Measurements from ENCODE around the gene SYK. TPM values are rescaled to one million over a fixed set of nuclear protein-coding genes. Genes with fewer than 3 reads are reported as not detected.
"Not testable (repeated sequence)": the region's sequence is repeated elsewhere in the genome, so short reads cannot be mapped to it uniquely, and the experiment has no call there.

Gene SYK
- total RNA-seq, 1 donor from 2014 or later, result 25.6 TPM

DNA sequence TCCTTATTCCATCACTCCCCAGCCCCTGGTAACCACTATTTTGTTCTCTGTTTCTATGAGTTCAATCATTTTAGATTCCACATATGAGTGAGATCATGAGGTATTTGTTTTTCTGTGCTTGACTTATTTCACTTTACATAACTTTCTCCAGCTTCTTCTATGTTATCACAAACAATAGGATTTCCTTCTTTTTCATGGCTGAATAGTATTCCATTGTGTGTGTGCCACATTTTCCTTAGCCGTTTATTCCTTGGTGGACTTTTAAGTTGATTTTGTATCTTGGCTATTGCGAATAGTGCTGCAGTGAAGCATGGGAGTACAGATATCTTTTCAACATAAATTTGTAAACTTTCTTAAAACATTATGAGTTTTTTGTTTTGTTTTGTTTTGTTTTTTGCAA, 15.1 kb downstream of the SYK start:
- ATAC-seq, result no peak
- intact Hi-C loops (cut with DNase I), result no loop called here
- DNase-seq (ENCODE audit: low spot score), result no peak

DNA sequence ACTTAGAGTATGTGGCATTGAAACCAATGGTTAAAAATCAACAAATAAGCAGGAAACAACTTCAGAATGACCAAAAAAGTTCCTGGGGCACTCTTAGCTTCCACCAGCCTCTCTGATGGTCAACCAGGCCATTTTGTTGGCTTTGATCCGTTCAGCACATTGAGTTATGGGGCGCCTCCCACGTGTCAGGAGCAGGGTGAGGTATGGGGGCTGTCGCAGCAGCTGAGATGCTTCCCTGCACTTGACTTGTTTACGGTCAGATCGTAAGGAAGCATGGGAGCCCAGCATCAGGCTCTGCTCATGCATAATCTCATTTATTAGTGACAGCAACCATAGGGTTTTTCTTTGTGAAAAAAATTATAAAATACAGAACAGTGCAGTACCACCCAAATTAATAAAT, 16.7 kb downstream of the SYK start:
- no peak for DNase-seq (ENCODE audit: low spot score)

DNA sequence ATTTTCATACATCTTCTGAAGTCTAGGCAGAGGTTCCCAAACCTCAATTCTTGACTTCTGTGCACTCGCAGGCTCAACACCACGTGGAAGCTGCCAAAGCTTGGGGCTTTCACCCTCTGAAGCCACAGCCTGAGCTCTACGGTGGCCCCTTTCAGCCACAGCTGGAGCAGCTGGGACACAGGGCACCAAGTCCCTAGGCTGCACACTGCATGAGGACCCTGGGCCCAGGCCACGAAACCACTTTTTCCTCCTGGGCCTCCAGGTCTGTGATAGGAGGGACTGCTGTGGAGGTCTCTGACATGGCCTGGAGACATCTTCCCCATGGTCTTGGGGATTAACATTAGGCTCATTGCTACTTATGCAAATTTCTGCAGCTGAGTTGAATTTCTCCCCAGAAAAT, 18.8 kb downstream of the SYK start:
- DNase-seq (ENCODE audit: low spot score); intact Hi-C loops (cut with DNase I); ATAC-seq: not testable (repeated sequence)

More for the DNA sequence above, 16.7 kb downstream of the SYK start:
- intact Hi-C loops (cut with DNase I), result no loop called here
- no peak for ATAC-seq

DNA sequence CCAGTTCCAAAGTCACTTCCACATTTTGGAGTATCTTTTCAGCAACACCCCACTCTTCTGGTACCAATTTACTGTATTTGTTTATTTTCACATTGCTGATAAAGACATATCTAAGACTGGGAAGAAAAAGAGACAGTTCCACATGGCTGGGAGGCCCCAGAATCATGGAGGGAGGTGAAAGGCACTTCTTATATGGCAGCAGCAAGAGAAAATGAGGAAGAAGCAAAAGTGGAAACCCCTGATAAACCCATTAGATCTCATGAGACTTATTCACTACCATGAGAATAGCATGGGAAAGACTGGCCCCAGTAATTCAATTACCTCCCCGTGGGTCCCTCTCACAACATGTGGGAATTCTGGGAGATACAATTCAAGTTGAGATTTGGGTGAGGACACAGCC, 19.6 kb downstream of the SYK start:
- intact Hi-C loops (cut with DNase I); ATAC-seq; DNase-seq (ENCODE audit: low spot score): not testable (repeated sequence)

DNA sequence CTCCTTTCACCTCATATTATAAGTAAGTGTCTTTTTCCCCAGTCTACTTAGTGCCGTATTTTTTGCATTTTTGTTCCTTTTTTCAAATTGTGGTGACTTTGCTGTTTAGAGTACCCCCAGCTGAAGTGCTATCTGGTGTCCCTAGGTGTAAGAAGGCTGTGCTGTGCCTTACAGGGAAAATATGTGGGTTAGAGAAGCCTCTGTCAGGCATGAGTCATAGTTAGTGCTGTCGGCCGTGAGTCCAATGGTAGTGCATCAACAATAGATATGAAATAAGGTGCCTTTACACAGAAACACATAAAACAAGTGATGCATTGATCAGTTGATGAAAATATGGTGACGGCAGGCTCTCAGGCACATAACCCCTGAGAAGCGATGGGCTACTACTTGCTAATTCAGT, 20.1 kb downstream of the SYK start:
- DNase-seq (ENCODE audit: low spot score) (no peak), ATAC-seq (no peak)
- intact Hi-C loops (cut with DNase I), result no loop called here

- intact Hi-C loops (cut with DNase I), result no loop called here
- no peak for ATAC-seq
- DNase-seq (ENCODE audit: low spot score), result no peak
These were observed 21.2 kb downstream of the SYK start for GRCh38 chr9:90822866-90823265.

DNA sequence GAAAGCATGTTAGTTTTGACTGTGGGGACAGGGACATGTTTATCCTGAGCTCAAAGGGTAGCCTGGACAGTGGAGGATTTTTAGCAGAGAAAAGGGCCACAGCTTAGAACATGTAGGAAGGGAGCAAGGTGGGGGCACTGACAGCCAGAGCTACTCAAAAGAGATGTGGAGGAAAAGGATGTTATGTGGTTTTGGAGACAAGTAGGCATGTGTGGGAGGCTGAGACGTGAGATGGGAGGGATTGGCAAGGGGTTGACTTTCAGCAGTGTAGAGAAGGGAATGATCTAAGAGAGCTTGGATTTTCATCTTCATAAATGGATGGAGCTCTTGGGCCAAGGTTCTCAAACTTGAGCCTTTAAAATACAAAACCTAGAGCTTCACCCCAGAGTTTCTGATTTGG, 24.0 kb downstream of the SYK start:
- ATAC-seq (no peak), DNase-seq (ENCODE audit: low spot score) (no peak)
- intact Hi-C loops (cut with DNase I), result no loop called here

DNA sequence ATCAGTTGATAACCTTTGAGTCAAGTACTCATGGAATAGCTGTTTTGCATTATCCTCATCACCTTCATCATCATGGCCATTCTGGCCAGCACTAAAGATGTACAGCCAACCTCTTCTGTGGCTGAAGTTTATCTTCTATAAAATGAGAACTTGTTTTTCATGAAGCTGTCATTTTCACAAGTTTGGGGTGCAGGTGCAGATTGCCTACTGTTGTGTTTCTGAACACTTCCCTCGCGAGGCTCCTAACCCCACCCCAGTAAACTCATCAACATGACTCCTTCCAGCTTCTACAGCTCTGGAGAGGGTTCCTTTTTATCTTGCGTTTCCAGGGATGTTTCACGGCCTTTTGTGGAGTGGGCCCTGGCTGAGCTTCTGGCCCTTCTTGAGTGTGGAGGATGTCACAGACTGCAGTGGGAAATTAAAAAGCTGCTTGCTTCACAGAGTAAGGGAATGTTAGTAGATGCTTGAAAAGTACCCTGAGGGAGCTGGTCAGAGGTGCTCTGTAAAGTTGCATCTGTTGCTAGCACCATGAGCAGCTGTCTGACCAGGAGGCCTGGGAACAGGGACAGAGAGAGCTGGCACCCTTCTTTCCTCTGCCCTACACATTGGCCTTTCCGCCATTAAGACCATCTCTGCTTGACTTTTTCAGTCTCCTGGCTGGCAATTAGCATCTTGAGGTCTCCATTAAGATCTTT, 24.9 kb downstream of the SYK start:
- intact Hi-C loops (cut with DNase I), result no loop called here
- ATAC-seq, result no peak
- no peak for DNase-seq (ENCODE audit: low spot score)

- intact Hi-C loops (cut with DNase I), result no loop called here
- ATAC-seq, result peak; percentile 41
- DNase-seq (ENCODE audit: low spot score), result no peak
These were observed 25.7 kb downstream of the SYK start for GRCh38 chr9:90827181-90827871.

GRCh38 chr9:90830051-90830450, 28.4 kb downstream of the SYK start:
- ATAC-seq (no peak), DNase-seq (ENCODE audit: low spot score) (no peak)
- intact Hi-C loops (cut with DNase I), result no loop called here

GRCh38 chr9:90830977-90831376, 29.4 kb downstream of the SYK start:
- intact Hi-C loops (cut with DNase I), result no loop called here
- no peak for ATAC-seq

DNA sequence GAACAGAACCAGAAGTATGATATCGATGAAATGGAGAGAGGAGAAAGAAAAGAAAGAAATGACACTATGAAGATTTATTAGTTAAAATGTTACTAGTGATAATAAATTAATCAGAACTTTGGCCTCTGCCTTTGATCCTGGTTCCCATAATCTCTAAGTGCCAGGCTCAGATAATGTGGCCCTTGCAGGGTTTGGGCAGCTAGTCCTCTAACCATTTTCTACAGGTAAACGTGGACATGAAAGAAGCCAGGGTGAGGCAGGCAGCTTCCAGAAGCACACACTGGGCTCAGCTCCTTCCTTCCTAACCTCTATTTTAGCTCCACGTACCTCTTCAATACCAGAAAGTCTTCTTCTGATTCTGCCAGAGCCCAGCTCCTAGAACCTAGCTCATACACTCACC, 30.6 kb downstream of the SYK start:
- ATAC-seq (no peak), DNase-seq (ENCODE audit: low spot score) (no peak)
- intact Hi-C loops (cut with DNase I), result no loop called here

More at GRCh38 chr9:90830977-90831376, 29.4 kb downstream of the SYK start:
- no peak for DNase-seq (ENCODE audit: low spot score)

GRCh38 chr9:90834828-90835595, 33.4 kb downstream of the SYK start:
- no peak for DNase-seq (ENCODE audit: low spot score)
- ATAC-seq, result no peak
- intact Hi-C loops (cut with DNase I), result no loop called here

DNA sequence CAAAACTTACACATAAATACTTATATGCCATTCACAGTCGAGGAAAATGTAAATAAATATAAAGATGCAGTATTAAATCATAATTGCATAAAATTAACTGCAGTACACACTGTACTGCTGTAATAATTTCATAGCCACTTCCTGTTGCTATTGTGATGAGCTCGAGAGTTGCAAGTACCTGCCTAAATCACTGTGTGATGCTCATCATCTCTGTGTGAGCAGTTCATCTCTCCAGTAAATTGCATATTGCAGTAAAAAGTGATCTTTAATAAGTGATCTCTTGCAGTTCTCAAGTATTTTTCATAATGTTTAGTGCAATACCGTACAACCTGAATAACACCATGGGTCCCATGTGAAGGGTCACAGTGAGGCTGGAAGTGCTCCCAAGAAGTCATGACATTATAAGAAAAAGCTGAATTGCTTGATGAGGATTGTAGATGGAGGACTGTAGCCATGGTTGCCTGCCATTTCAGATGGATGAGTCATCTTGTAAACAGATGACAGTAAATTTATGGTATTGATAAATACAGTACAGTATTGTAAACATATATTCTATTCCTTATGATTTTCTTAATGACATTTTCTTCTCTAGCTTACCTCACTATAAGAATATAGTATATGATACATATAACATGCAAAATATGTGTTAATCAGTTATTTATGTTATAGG, 34.9 kb downstream of the SYK start:
- intact Hi-C loops (cut with DNase I), result no loop called here
- ATAC-seq, result no peak
- no peak for DNase-seq (ENCODE audit: low spot score)

GRCh38 chr9:90838098-90838497, 36.5 kb downstream of the SYK start:
- DNase-seq (ENCODE audit: low spot score) (no peak), ATAC-seq (no peak)
- intact Hi-C loops (cut with DNase I), result no loop called here

DNA sequence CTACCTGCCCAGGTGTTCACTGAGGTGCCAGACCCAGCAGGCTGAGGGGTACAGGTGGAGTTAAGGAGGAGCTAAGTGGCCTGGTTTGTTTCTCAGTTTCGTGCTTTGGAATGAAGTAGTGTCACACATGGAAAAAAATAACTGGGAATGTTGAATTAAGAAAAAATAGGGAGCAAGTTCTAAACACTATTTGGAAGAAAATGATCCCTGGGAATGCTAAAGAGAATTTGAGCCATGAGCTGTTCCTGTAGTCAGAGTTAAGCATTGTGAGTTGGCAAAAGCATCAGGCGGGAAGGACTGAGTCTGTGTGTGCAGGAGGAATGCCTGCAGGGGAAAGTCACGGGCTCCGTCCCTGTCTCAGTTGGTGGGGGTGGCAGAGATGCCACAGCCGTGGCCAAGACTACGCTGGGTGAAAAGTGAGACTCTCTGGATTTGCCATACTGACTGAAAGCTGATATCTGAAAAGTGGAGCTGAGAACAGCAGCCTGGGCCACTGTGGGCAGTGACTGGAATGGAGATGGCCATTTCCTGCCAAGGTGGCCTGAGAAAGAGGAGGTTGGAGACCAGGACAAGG, 37.0 kb downstream of the SYK start:
- DNase-seq (ENCODE audit: low spot score) (no peak), ATAC-seq (no peak)
- intact Hi-C loops (cut with DNase I), result no loop called here

- intact Hi-C loops (cut with DNase I), result no loop called here
- ATAC-seq (no peak), DNase-seq (ENCODE audit: low spot score) (no peak)
These were observed 37.6 kb downstream of the SYK start for GRCh38 chr9:90839183-90839728.

GRCh38 chr9:90840696-90841095, 39.1 kb downstream of the SYK start:
- ATAC-seq (no peak), DNase-seq (ENCODE audit: low spot score) (no peak)
- intact Hi-C loops (cut with DNase I), result no loop called here

- ATAC-seq (no peak), DNase-seq (ENCODE audit: low spot score) (no peak)
- intact Hi-C loops (cut with DNase I), result no loop called here
These were observed 39.6 kb downstream of the SYK start for GRCh38 chr9:90841213-90841612.

Measured in sciatic nerve (tissue), 2 donors.